Fibroblast of gingiva (primary cell): ENCODE data around the gene HOXA3.

Experiments
- DNase-seq: peaks from one replicate; pipeline ENCODE4 v3.0.0-alpha.2; 2011; ENCODE audit warnings: low read depth

HOXA3 gene

DNA sequence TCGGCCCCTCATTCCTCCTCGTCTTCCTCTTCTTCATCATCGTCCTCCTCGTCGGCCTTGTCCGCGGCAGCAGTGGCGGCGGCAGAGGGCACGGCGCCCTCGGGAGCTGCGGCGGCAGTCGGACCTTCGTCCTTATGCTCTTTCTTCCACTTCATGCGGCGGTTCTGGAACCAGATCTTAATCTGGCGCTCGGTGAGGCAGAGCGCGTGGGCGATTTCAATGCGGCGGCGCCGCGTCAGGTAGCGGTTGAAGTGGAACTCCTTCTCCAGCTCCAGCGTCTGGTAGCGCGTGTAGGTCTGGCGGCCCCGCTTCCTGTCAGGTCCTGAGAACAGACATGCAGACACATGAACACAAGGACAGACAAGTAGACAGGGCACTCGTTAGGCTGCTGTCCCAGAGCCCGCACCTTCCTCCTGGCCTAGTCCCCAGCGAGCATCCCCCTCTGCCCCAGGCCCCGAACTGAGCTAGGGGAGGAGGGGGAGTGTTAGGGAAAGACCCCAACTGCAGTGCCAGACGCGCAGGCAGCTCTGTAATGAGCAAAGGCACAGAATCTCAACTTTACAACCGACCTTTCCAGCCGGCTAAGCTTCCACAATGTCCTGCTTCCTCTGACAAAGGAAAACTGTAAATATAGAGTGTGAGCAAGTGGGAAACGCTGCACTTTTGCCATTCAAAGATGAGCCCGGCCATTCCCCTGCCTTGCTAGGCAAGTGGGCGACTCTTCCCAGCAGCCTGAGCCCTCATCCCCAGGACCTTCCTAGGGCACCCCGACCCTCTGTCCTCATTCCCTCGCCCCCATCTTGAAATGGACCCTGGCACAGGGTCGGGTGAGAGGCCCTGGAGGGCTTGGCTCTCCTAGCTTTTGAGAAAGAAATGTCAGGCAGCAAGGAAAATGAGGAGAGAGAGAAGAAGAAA lies 2.8 kb upstream of the HOXA3 start:
- DNase-seq = no peak

- no peak for DNase-seq
Observed at GRCh38 chr7:27154369-27154768, 2.0 kb upstream of the HOXA3 start.

DNA sequence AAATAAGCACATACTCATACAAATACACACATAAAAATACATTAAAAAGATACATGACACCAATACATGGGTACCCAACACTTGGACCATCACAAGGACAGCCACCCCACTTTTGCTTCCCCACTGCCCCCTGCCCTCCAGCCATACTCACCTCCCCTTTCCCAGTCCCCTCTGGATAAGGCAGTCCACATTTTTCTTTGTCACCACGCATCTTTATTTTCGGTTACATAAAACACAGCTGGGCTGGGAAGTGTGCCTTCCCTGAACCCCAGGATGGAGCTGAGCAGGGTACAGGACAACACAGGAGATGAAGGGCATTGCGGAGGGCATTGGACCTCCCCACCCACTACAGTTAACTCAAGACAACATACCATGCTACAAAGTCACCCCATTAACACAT lies 1.1 kb upstream of the HOXA3 start:
- no peak for DNase-seq

DNA sequence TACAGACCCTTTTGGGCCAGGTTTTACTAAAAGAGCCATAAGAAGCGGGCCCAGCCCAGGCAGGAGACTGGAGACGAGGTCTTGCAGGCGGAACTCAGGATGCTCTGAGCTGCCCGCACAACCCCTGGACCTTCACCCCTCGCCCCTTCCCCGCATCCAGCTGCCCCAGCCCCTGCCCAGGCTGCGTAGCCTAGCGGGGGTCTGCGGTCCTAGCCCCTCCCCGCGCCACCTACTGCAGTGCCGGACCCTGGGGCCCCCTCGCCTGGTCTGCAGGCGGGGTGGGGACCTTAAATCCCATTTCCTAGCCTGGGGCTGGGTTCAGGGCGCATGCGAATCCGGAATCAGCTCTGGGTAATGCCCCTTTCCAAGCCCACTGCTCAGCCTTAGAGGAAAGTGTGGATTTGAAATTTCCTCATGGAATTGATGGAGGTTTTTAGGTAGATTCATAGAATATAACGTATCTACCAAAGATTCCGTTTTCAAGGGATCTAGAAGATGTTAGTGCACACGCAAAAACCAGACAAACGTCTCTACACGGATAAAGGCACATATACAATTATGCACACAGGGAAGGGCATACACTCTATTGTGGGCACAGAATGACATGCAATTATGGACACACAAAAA lies 546 bp upstream of the HOXA3 start:
- DNase-seq = no peak

- DNase-seq = no peak
Observed at GRCh38 chr7:27151341-27151930, 947 bp downstream of the HOXA3 start.

GRCh38 chr7:27150568-27151340 lies 1.6 kb downstream of the HOXA3 start:
- peak; percentile 45 for DNase-seq

DNA sequence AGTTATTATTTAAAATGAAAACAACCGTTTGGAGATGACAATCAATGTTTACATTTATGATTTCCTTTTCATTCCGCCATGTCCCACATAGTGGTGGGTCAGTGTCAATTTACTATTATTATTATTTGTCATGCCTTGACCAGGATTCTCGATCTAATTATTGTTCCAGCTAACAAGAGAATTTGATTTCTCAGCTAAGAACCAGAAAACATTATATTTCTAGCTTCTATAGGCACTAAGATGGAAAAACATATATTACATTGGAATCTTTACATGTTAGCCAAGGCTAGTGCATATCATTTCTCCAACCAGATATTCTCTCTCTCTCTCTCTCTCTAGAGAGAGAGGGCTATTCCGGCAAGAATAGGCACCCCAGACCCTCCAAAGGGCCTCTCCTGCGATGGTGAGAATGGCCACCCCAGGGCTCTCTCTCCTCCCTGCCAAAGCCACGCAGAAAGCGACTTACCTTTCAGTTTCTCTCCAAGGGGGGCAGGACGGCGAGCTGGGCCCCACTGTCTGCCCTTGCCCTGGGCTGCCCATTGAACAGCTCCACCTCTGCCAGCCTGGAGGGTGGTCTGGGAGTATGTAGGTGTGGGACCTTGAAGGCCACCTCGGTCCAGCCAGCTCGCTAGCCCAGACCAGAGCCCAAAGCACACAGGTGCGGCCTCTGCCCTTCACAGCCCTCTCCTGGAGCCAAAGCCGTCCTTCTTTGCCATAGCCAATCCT lies 2.4 kb downstream of the HOXA3 start:
- no peak for DNase-seq

GRCh38 chr7:27148756-27149641 lies 3.4 kb downstream of the HOXA3 start:
- DNase-seq = no peak

- DNase-seq = no peak
Observed at GRCh38 chr7:27148031-27148755, 4.2 kb downstream of the HOXA3 start.

GRCh38 chr7:27147199-27148030 lies 5.0 kb downstream of the HOXA3 start, which contains the start of gene HOXA6:
Gene HOXA6 (minus strand): TSS chr7:27147774. CDS start chr7:27147749, 25 bp downstream.
- DNase-seq = no peak

DNA sequence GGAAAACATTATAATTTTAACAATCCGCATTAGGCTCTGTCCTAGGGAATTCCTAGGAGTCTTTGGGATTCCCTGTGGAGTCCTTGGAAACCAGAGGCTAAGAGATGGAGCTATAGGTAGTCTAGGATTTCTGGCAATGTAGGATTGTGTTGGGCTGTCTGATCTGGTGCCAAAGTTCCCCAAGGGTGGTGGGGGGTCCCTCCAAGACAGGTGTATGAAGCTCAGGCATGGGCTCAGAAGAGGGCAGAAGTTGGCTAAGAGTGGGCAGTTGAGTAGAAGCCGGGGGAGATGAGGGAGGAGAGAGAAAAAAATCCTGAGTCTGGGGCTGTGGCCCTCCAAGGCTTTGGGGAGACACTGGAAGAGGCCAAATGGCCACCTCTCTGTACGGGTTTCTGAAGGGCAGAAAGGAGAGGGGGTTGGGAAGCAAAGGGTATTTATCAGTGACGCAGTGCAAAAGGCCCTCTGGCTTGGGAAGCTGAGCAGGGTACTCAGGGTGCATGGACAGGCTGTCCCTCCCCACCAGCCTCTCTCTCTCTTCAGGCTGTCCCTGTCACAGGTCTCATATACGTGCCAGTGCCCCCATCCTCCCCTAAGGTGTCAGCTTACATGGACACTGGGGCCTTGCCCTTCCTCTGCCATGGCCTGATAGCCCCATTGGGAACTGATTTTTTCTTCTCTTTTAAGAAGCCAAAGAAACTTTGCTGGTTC lies 5.7 kb downstream of the HOXA3 start:
- no peak for DNase-seq

GRCh38 chr7:27145914-27146412 lies 6.4 kb downstream of the HOXA3 start:
- DNase-seq = no peak

DNA sequence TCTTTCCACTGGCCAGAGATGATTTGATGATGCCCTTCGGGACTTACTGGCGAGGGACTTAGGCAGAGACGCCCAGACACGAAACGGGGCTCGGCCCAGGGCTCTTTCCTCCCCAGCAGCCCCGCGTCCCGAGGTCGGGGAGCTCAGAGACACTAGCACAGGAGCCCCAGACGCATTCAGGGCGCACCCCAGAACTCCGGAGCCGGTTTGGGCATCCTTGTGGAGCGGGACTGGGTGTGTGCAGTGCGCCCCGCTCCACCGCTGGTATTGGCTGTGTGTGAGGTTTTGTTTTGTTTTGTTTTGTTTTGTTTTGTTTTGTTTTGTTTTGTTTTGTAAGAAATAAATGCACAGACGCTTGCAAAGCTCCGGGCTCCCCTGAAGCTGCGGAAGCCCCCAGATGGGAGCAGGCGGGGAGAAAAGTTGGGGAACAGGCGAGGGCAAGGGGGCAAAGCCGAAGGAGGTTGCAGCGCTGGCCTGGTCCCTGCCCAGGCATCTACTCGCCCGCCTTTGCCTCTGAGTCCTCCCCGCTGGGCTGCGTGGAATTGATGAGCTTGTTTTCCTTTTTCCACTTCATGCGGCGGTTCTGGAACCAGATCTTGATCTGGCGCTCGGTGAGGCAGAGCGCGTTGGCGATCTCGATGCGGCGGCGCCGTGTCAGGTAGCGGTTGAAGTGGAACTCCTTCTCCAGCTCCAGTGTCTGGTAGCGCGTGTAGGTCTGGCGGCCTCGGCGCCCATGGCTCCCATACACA lies 7.0 kb downstream of the HOXA3 start:
- DNase-seq = no peak

- no peak for DNase-seq
Observed at GRCh38 chr7:27144781-27145164, 7.6 kb downstream of the HOXA3 start.

- DNase-seq = no peak
Observed at GRCh38 chr7:27143950-27144780, 8.2 kb downstream of the HOXA3 start.
